Activated CD4-positive, CD25-positive, alpha-beta regulatory T cell (primary cell): ENCODE measurements around the gene GRAMD2A.

ENCODE experiments used
- DNase-seq, 4 experiments: peaks; one replicate each; lab custom pipeline; 2025; lab: John Stamatoyannopoulos, UW

The GRAMD2A gene

GRCh38 chr15:72168131-72168807 lies 29.3 kb downstream of the GRAMD2A start:
- no peak for DNase-seq

GRCh38 chr15:72167445-72167844 lies 30.1 kb downstream of the GRAMD2A start:
- DNase-seq: no peak

GRCh38 chr15:72166716-72167417 lies 30.7 kb downstream of the GRAMD2A start:
- no peak for DNase-seq

GRCh38 chr15:72163719-72164118 lies 33.9 kb downstream of the GRAMD2A start:
- DNase-seq: no peak

GRCh38 chr15:72162569-72162968 lies 35.0 kb downstream of the GRAMD2A start:
- no peak for DNase-seq

GRCh38 chr15:72161361-72162132 lies 36.0 kb downstream of the GRAMD2A start:
- DNase-seq: no peak

- no peak for DNase-seq
These were observed 36.8 kb downstream of the GRAMD2A start for GRCh38 chr15:72160696-72161245.

- no peak for DNase-seq
These were observed 40.7 kb downstream of the GRAMD2A start for GRCh38 chr15:72156928-72157327.

GRCh38 chr15:72155635-72156616 lies 41.7 kb downstream of the GRAMD2A start:
- DNase-seq: peak; percentile 49 to 81 (median 68)

- DNase-seq: no peak
These were observed 42.5 kb downstream of the GRAMD2A start for GRCh38 chr15:72155003-72155621.

- DNase-seq: no peak
These were observed 43.3 kb downstream of the GRAMD2A start for GRCh38 chr15:72154316-72154715.

GRCh38 chr15:72153269-72154000 lies 44.2 kb downstream of the GRAMD2A start:
- DNase-seq: no peak

- no peak for DNase-seq
These were observed 50.2 kb downstream of the GRAMD2A start for GRCh38 chr15:72147418-72147817.

GRCh38 chr15:72146934-72147333 lies 50.7 kb downstream of the GRAMD2A start:
- DNase-seq: no peak

GRCh38 chr15:72146221-72146620 lies 51.4 kb downstream of the GRAMD2A start:
- no peak for DNase-seq

- no peak for DNase-seq
These were observed 56.2 kb downstream of the GRAMD2A start for GRCh38 chr15:72141171-72142084.

- DNase-seq: no peak
These were observed 57.5 kb downstream of the GRAMD2A start for GRCh38 chr15:72140088-72140487.

GRCh38 chr15:72139667-72140066 lies 57.9 kb downstream of the GRAMD2A start:
- no peak for DNase-seq
